Gastrocnemius medialis (tissue), 4 donors: Measurements from ENCODE around the gene LAMB3. TPM values are rescaled to one million over a fixed set of nuclear protein-coding genes. Genes with fewer than 3 reads are reported as not detected.

Experiments
- ATAC-seq, 2 donors: fragments of 150-250 bp; one replicate each; pipeline ENCODE4 v1.9.1; 2016
- DNase-seq, 2 donors: peaks; one replicate each; pipeline ENCODE4 v3.0.0-alpha.2; 2019
- H3K27ac ChIP-seq, 4 donors: fragments of 200-600 bp; sonication (generic); 1 replicate in 1 of 4; 2 replicates in 3 of 4; pipeline ENCODE4 v1.5.1; 2016 to 2018; ENCODE audit warnings: mild to moderate bottlenecking in 2 of 4, moderate library complexity in 1 of 4
- H3K27me3 ChIP-seq, 3 donors: fragments of 200-600 bp; sonication (generic) in 2 of 3; 1 replicate in 1 of 3; 2 replicates in 2 of 3; pipeline versions ENCODE4 v1.5.1 to v1.6.0; 2016 to 2019; ENCODE audit warnings: mild to moderate bottlenecking in 1 of 3, moderate library complexity in 1 of 3
- H3K36me3 ChIP-seq, 2 donors: fragments of 200-600 bp; sonication (generic) in 1 of 2; one replicate each; pipeline ENCODE4 v1.5.1; 2017 to 2018
- H3K4me1 ChIP-seq, 2 donors: fragments of 200-600 bp; sonication (generic) in 1 of 2; one replicate each; pipeline ENCODE4 v1.5.1; 2016 to 2017; ENCODE audit warnings: mild to moderate bottlenecking in 2 of 2
- H3K4me3 ChIP-seq, 4 donors: fragments of 200-600 bp; sonication (generic) in 3 of 4; 1 replicate in 1 of 4; 2 replicates in 3 of 4; pipeline ENCODE4 v1.5.1; 2016 to 2019; ENCODE audit warnings: mild to moderate bottlenecking in 2 of 4
- H3K9me3 ChIP-seq, 3 donors: fragments of 200-600 bp; sonication (generic) in 2 of 3; 1 replicate in 1 of 3; 2 replicates in 2 of 3; pipeline ENCODE4 v1.5.1; 2016 to 2019
- POLR2A ChIP-seq, 2 donors: fragments of 450-650 bp; IDR thresholded peaks; one replicate each; pipeline ENCODE4 v1.6.1; 2017; ENCODE audit warnings: antibody characterized with exemption in 2 of 2, mild to moderate bottlenecking in 2 of 2, moderate library complexity in 2 of 2
- in situ Hi-C, 4 donors: fragments of 200-750 bp; cut with MboI; loops; one replicate each; pipeline versions ENCODE4 v1.15.0 to v1.8.0; 2017; ENCODE audit warnings: low sequenced_read_pairs in 4 of 4
- intact Hi-C: fragments of 100-400 bp; cut with DNase I; formaldehyde crosslinking; loops from one replicate; pipeline ENCODE4 v1.15.1; 2023; ENCODE audit warnings: low total_unique reads
- total RNA-seq, 4 donors: library from RNA; depleted of rRNA; stranded (reverse); fragments of >200 nt; gene quantifications; one replicate each; pipeline versions ENCODE4 v1.1.0 to v1.2.3, GENCODE V29; 2016
- TF ChIP-seq, protein P1 (sequence below), 5 experiments: fragments of 450-650 bp in 3 of 5; fragments of 200-600 bp in 2 of 5; sonication (generic) in 2 of 5; IDR thresholded peaks in 4 of 5; conservative IDR thresholded peaks in 1 of 5; 1 replicate in 4 of 5; 2 replicates in 1 of 5; pipeline ENCODE4 v1.5.1; 2016 to 2019; ENCODE audit warnings: antibody characterized with exemption in 5 of 5, mild to moderate bottlenecking in 3 of 5, moderate library complexity in 3 of 5

The LAMB3 gene
- total RNA-seq, 4 donors from 2014 or later = 0.61 to 1.9 (median 0.72) TPM

- intact Hi-C loops (no loop called here), in situ Hi-C loops (no loop called here)
- no peaks in the 10 kb centered on the region for H3K36me3 ChIP-seq
- no peak overlapping the region for H3K27ac ChIP-seq
- DNase-seq = no peak
- H3K4me1 ChIP-seq = peaks cover 0 to 6% of the 10 kb centered on the region in 2 donors
- TF ChIP-seq, protein P1, sequence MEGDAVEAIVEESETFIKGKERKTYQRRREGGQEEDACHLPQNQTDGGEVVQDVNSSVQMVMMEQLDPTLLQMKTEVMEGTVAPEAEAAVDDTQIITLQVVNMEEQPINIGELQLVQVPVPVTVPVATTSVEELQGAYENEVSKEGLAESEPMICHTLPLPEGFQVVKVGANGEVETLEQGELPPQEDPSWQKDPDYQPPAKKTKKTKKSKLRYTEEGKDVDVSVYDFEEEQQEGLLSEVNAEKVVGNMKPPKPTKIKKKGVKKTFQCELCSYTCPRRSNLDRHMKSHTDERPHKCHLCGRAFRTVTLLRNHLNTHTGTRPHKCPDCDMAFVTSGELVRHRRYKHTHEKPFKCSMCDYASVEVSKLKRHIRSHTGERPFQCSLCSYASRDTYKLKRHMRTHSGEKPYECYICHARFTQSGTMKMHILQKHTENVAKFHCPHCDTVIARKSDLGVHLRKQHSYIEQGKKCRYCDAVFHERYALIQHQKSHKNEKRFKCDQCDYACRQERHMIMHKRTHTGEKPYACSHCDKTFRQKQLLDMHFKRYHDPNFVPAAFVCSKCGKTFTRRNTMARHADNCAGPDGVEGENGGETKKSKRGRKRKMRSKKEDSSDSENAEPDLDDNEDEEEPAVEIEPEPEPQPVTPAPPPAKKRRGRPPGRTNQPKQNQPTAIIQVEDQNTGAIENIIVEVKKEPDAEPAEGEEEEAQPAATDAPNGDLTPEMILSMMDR (IDR thresholded peaks at IDR 0.05 in 4 of 5, conservative IDR thresholded peaks at IDR 0.05 in 1 of 5) = no peak
- TF ChIP-seq POLR2A (IDR thresholded peaks at IDR 0.05) = no peak
- H3K4me3 ChIP-seq = no peak overlapping the region
- peaks cover 0 to 3% (median 2%) of the 10 kb centered on the region in 3 donors for H3K27me3 ChIP-seq
- no peak for ATAC-seq
- no peaks in the 10 kb centered on the region for H3K9me3 ChIP-seq
Observed at GRCh38 chr1:209586221-209586740, 65.9 kb downstream of the LAMB3 start.

DNA sequence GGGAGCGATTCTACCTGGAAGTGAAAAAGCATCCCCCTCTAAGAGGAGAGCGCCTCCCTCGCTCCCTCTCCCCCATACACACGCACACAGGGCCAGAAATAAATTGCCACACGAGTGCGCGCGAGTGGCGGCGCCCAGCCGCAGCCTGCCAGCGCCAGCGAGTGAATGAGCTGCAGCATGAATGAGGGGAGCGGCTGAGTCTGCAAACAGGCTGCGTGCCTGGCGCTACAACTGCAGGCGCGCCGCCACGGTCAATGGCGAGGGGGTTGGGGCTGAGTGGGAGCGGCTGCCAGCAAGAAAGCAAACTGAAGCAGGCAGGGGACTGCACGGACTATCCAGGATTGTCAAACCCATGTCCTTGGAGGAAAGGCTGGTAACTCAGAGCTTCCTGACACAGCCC is 66.6 kb downstream of the LAMB3 start:
- no peaks in the 10 kb centered on the region for H3K9me3 ChIP-seq
- in situ Hi-C loops (no loop called here), intact Hi-C loops (no loop called here)
- peaks cover 0 to 3% (median 2%) of the 10 kb centered on the region in 3 donors for H3K27me3 ChIP-seq
- no peak overlapping the region for H3K4me3 ChIP-seq
- peaks cover 0 to 6% of the 10 kb centered on the region in 2 donors for H3K4me1 ChIP-seq
- H3K27ac ChIP-seq = no peak overlapping the region
- TF ChIP-seq, protein P1 (IDR thresholded peaks at IDR 0.05 in 4 of 5, conservative IDR thresholded peaks at IDR 0.05 in 1 of 5) = no peak
- no peak for TF ChIP-seq POLR2A (IDR thresholded peaks at IDR 0.05)
- peak in 1 of 2 donors; percentile 16 for DNase-seq
- ATAC-seq = peak; percentile 46 to 64
- H3K36me3 ChIP-seq = no peaks in the 10 kb centered on the region

DNA sequence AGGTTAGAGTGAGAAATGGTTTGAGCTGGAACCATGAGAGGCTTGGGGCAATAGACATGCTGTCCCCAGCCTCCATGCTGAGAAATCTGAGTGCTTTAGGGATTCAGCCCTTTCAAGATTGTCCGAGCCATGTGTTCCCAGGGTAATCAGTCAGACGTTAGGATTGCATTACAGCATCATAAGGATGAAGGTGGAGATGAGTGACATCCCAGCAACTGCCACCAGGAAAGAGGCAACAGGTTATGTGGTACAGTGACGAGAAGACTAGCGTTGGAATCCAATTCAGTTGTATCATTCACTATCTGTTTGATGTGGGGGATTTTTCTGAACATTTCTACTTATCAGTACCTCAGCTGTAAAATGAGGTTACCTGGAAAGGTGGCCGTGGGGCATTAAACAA is 67.0 kb downstream of the LAMB3 start:
- intact Hi-C loops (no loop called here), in situ Hi-C loops (no loop called here)
- no peak overlapping the region for H3K27ac ChIP-seq
- peaks cover 0 to 3% (median 2%) of the 10 kb centered on the region in 3 donors for H3K27me3 ChIP-seq
- TF ChIP-seq POLR2A (IDR thresholded peaks at IDR 0.05) = no peak
- TF ChIP-seq, protein P1 (IDR thresholded peaks at IDR 0.05 in 4 of 5, conservative IDR thresholded peaks at IDR 0.05 in 1 of 5) = no peak
- no peaks in the 10 kb centered on the region for H3K36me3 ChIP-seq
- H3K9me3 ChIP-seq = no peaks in the 10 kb centered on the region
- peaks cover 0 to 6% of the 10 kb centered on the region in 2 donors for H3K4me1 ChIP-seq
- DNase-seq (no peak), ATAC-seq (no peak)
- no peak overlapping the region for H3K4me3 ChIP-seq

DNA sequence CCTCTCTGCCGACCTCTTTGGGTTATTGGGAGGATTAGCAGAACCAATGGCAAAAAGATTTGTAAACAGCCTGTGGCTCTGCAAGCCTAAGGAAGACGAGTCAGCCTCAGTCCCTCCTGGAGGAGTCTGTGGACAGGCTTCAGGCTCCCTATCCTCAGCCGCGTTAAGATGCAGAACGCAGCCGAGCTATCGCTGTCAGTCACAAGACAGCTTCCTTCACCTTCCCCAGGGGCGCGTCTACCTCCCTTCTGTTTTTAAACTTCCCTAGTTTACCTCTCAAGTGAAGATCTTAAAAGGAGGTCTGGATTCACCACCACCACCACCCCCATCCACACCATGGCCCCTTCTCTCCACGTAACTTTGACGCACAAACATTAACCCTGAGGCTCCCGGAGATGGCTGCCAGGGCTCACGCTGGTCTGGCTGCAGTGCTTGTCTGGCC is 68.0 kb downstream of the LAMB3 start:
- no peaks in the 10 kb centered on the region for H3K36me3 ChIP-seq
- in situ Hi-C loops (no loop called here), intact Hi-C loops (no loop called here)
- DNase-seq (no peak), ATAC-seq (no peak)
- peaks cover 0 to 6% of the 10 kb centered on the region in 2 donors for H3K4me1 ChIP-seq
- no peak overlapping the region for H3K4me3 ChIP-seq
- TF ChIP-seq, protein P1 (IDR thresholded peaks at IDR 0.05 in 4 of 5, conservative IDR thresholded peaks at IDR 0.05 in 1 of 5) = no peak
- no peak for TF ChIP-seq POLR2A (IDR thresholded peaks at IDR 0.05)
- H3K27me3 ChIP-seq = peaks cover 0 to 3% (median 2%) of the 10 kb centered on the region in 3 donors
- no peak overlapping the region for H3K27ac ChIP-seq
- H3K9me3 ChIP-seq = no peaks in the 10 kb centered on the region

DNA sequence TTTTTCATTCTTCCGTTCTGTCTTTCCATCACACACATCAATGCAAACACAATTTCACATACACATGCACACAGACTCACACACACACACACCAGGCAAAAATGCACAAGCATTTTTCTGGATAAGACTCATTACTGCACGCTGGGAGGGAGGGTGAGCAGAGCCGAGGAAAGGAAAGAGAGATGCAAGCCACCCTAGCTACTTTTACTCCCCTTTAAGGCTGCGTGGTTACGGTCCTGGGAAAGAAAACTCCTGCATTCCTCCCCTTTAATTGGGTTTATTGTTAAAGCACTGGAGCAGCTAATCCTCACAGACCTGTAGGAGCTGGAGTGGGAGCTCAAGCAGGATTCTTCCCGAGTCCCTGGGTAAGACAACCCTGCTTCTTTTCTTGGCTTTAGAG is 68.8 kb downstream of the LAMB3 start, which contains the start of gene CAMK1G:
Gene CAMK1G (plus strand): TSS at position 307 of the 400 bp plus-strand sequence. CDS start 11,270 bp downstream, outside the sequence.
- Histone ChIP-seq H3K9me3 (no peaks in the 10 kb centered on the region), H3K27me3 (peaks cover 0 to 3% (median 2%) of the 10 kb centered on the region in 3 donors), H3K4me3 (no peak within 1 kb of the TSS), H3K36me3 (no peaks in the 10 kb centered on the region), H3K27ac (no peak within 1 kb of the TSS), H3K4me1 (peaks cover 0 to 6% of the 10 kb centered on the region in 2 donors)
- no peak for DNase-seq
- intact Hi-C loops = no loop called here
- in situ Hi-C loops = no loop called here
- ATAC-seq = no peak
- TF ChIP-seq POLR2A (IDR thresholded peaks at IDR 0.05) = no peak
- TF ChIP-seq, protein P1 (IDR thresholded peaks at IDR 0.05 in 4 of 5, conservative IDR thresholded peaks at IDR 0.05 in 1 of 5) = no peak
